MM.1S (cell line): ENCODE results near the gene CDK5.

ENCODE experiments used
- DNase-seq: peaks from one replicate; pipeline ENCODE4 v3.0.0-alpha.2; 2015
- H2AFZ ChIP-seq: fragments of 300-600 bp; sonication (generic); 2 replicates; pipeline ENCODE4 v1.6.0; 2016; ENCODE audit warnings: antibody characterized with exemption, low read length
- H3F3A ChIP-seq: fragments of 300-600 bp; sonication (generic); 2 replicates; pipeline ENCODE4 v1.6.1; 2016; ENCODE audit warnings: mild to moderate bottlenecking, antibody characterized with exemption, low read length, moderate library complexity, mixed read lengths; ENCODE audit not compliant: insufficient read depth
- H3K27ac ChIP-seq: fragments of 300-600 bp; sonication (generic); 2 replicates; pipeline ENCODE4 v1.5.1; 2016; ENCODE audit warnings: mild to moderate bottlenecking, low read length
- H3K27me3 ChIP-seq: fragments of 300-600 bp; sonication (generic); replicated peaks from 2 replicates; pipeline ENCODE4 v1.6.0; 2016; ENCODE audit warnings: low read length; ENCODE audit not compliant: insufficient read depth
- H3K36me3 ChIP-seq: fragments of 300-600 bp; sonication (generic); replicated peaks from 2 replicates; pipeline ENCODE4 v1.6.1; 2016; ENCODE audit warnings: mild to moderate bottlenecking, low read length, mixed read lengths; ENCODE audit not compliant: insufficient read depth
- H3K4me1 ChIP-seq: fragments of 300-600 bp; sonication (generic); 2 replicates; pipeline ENCODE4 v1.6.1; 2016; ENCODE audit warnings: low read length, mixed read lengths
- H3K4me2 ChIP-seq: fragments of 300-600 bp; sonication (generic); 2 replicates; pipeline ENCODE4 v1.6.0; 2016; ENCODE audit warnings: low read depth, low read length
- H3K4me3 ChIP-seq: fragments of 300-600 bp; sonication (generic); 2 replicates; pipeline ENCODE4 v1.5.1; 2016; ENCODE audit warnings: low read length, mixed read lengths
- H3K79me2 ChIP-seq: fragments of 300-600 bp; sonication (generic); 2 replicates; pipeline ENCODE4 v1.6.1; 2016; ENCODE audit warnings: mixed run types, low read length, mixed read lengths
- H3K9ac ChIP-seq: fragments of 300-600 bp; sonication (generic); 2 replicates; pipeline ENCODE4 v1.6.1; 2016; ENCODE audit warnings: low read length, mixed read lengths
- H3K9me2 ChIP-seq: fragments of 300-600 bp; sonication (generic); replicated peaks from 2 replicates; pipeline ENCODE4 v1.6.1; 2016; ENCODE audit warnings: mild to moderate bottlenecking, low read length, mixed read lengths; ENCODE audit not compliant: insufficient read depth
- H3K9me3 ChIP-seq: fragments of 300-600 bp; sonication (generic); replicated peaks from 2 replicates; pipeline ENCODE4 v1.6.1; 2016; ENCODE audit warnings: mild to moderate bottlenecking, low read length, mixed read lengths; ENCODE audit not compliant: insufficient read depth
- H4K20me1 ChIP-seq: fragments of 300-600 bp; sonication (generic); 2 replicates; pipeline ENCODE4 v1.6.1; 2016; ENCODE audit warnings: mild to moderate bottlenecking, low read length, moderate library complexity, mixed read lengths; ENCODE audit not compliant: insufficient read depth
- CTCF ChIP-seq: fragments of 300-600 bp; sonication (generic); IDR thresholded peaks from 2 replicates; pipeline ENCODE4 v1.5.1; 2016; ENCODE audit warnings: antibody characterized with exemption, low read length, mixed read lengths
- EZH2 ChIP-seq: fragments of 300-600 bp; sonication (generic); optimal IDR thresholded peaks from 2 replicates; pipeline ENCODE3; 2017; ENCODE audit warnings: low read depth, mild to moderate bottlenecking, antibody characterized with exemption, low read length, mixed read lengths
- EZH2phosphoT487 ChIP-seq: fragments of 300-600 bp; sonication (generic); IDR thresholded peaks from 2 replicates; pipeline ENCODE4 v1.6.1; 2018; ENCODE audit warnings: antibody characterized with exemption, low read length

Gene CDK5

GRCh38 chr7:151064993-151065392 is 7.3 kb upstream of the CDK5 start:
- peaks cover 29% of the 10 kb centered on the region for H3K79me2 ChIP-seq
- no peak overlapping the region for H3K27ac ChIP-seq
- H3K9me3 ChIP-seq, result no peaks in the 10 kb centered on the region
- H3F3A ChIP-seq, result no peaks in the 10 kb centered on the region
- no peak overlapping the region for H3K4me2 ChIP-seq
- no peak overlapping the region for H3K4me3 ChIP-seq
- H3K4me1 ChIP-seq, result no peaks in the 10 kb centered on the region
- no peaks in the 10 kb centered on the region for H4K20me1 ChIP-seq
- TF ChIP-seq EZH2phosphoT487 (no peak), CTCF (no peak), EZH2 (no peak)
- no peaks in the 10 kb centered on the region for H3K9me2 ChIP-seq
- H3K9ac ChIP-seq, result no peak overlapping the region
- DNase-seq, result no peak
- H3K36me3 ChIP-seq, result 0 out of 2 replicates have a peak, but pooled peaks cover 3% of the 10 kb centered on the region
- H3K27me3 ChIP-seq, result no peaks in the 10 kb centered on the region
- no peak overlapping the region for H2AFZ ChIP-seq

GRCh38 chr7:151064454-151064853 is 6.8 kb upstream of the CDK5 start:
- Histone ChIP-seq H3K4me1 (no peaks in the 10 kb centered on the region), H3K36me3 (0 out of 2 replicates have a peak, but pooled peaks cover 3% of the 10 kb centered on the region), H3K9ac (no peak overlapping the region)

GRCh38 chr7:151063212-151063561 is 5.5 kb upstream of the CDK5 start:
- DNase-seq, result no peak

More at GRCh38 chr7:151064454-151064853, 6.8 kb upstream of the CDK5 start:
- TF ChIP-seq EZH2phosphoT487, result no peak
- TF ChIP-seq EZH2, result no peak
- TF ChIP-seq CTCF, result no peak
- Histone ChIP-seq H3K27me3 (no peaks in the 10 kb centered on the region), H4K20me1 (no peaks in the 10 kb centered on the region), H3K9me2 (no peaks in the 10 kb centered on the region), H3K27ac (no peak overlapping the region), H3K79me2 (peaks cover 33% of the 10 kb centered on the region), H3F3A (no peaks in the 10 kb centered on the region), H3K4me2 (no peak overlapping the region), H3K4me3 (no peak overlapping the region), H3K9me3 (no peaks in the 10 kb centered on the region), H2AFZ (no peak overlapping the region)
- DNase-seq, result no peak

More at GRCh38 chr7:151063212-151063561, 5.5 kb upstream of the CDK5 start:
- Histone ChIP-seq H2AFZ (no peak overlapping the region), H3K4me3 (no peak overlapping the region), H3F3A (peaks cover 10% of the 10 kb centered on the region), H3K27me3 (no peaks in the 10 kb centered on the region), H3K79me2 (peaks cover 33% of the 10 kb centered on the region), H3K36me3 (no peaks in the 10 kb centered on the region), H3K9me3 (no peaks in the 10 kb centered on the region), H4K20me1 (no peaks in the 10 kb centered on the region), H3K4me2 (no peak overlapping the region), H3K9me2 (no peaks in the 10 kb centered on the region), H3K9ac (no peak overlapping the region), H3K27ac (no peak overlapping the region), H3K4me1 (no peaks in the 10 kb centered on the region)
- TF ChIP-seq CTCF, result no peak
- TF ChIP-seq EZH2phosphoT487, result no peak
- TF ChIP-seq EZH2, result no peak
